Nephron (organoid): ENCODE results near the gene ALK.
A peak's percentile ranks its signal among the peaks of the same experiment; 100 is the strongest.

Source experiments
- H3K27ac Mint-ChIP-seq, 3 experiments: 2 replicates each; pipeline ENCODE4 v1.8.0; 2020; ENCODE audit warnings: mixed read lengths in 3 of 3, mild to moderate bottlenecking in 2 of 3, moderate library complexity in 1 of 3
- H3K27me3 Mint-ChIP-seq: 2 replicates; pipeline ENCODE4 v1.8.0; 2021; ENCODE audit warnings: low read depth, mild to moderate bottlenecking, moderate library complexity, mixed read lengths
- H3K36me3 Mint-ChIP-seq: 2 replicates; pipeline ENCODE4 v1.8.0; 2020; ENCODE audit warnings: low read depth, mixed read lengths
- H3K4me1 Mint-ChIP-seq: 2 replicates; pipeline ENCODE4 v1.8.0; 2020; ENCODE audit warnings: mixed read lengths
- H3K4me3 Mint-ChIP-seq, 3 experiments: 2 replicates each; pipeline ENCODE4 v1.8.0; 2020; ENCODE audit warnings: mild to moderate bottlenecking in 3 of 3, mixed read lengths in 3 of 3, moderate library complexity in 2 of 3
- H3K9me3 Mint-ChIP-seq: 2 replicates; pipeline ENCODE4 v1.8.0; 2020; ENCODE audit warnings: mixed read lengths
- TF ChIP-seq, protein P1 (sequence below), 3 experiments: fragments of 200-600 bp; sonication (generic); IDR thresholded peaks; one replicate each; pipeline ENCODE4 v1.5.0; 2021; ENCODE audit warnings: antibody characterized with exemption in 3 of 3; ENCODE audit not compliant: unreplicated experiment in 3 of 3

ALK gene

DNA sequence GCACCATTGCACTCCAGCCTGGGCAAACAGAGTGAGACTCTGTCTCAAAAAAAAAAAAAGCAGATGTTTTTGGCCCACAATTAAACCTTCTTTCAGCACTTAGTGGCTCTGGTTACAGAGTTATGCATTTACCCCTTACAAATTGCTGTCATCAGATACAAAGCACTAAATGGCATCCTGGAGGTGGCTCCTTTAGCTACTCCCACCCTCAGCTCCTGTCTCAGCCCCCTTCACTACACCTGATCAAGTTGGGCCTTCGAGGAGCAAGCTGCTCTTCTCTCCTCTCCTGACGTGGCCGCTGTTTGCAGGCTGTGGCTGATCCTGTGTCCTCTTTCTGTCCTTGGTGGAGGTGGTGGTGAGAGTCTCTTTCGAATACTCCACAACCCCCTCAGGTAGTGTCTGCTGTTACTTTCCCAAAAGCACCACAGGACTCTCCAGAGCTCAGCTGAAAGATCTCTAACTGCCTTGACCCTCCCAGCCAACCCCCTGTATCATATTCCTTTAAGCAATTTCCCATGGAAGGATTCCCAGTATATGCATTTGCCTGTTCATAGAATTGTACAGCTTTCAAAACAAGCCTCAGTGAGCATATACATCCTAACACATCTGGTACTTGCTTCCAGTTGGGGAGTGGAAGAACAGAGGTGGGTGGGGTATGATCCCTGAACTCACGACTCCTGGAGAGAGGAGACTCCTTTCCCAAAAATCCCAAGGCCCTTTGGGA lies 520.3 kb downstream of the ALK start:
- no peaks in the 10 kb centered on the region for H3K36me3 Mint-ChIP-seq
- peak overlapping the region in 1 of 3 experiments; percentile 39 for H3K4me3 Mint-ChIP-seq
- peaks cover 52% of the 10 kb centered on the region for H3K4me1 Mint-ChIP-seq
- H3K27ac Mint-ChIP-seq: peak overlapping the region; percentile 66 to 84 (median 67)
- H3K27me3 Mint-ChIP-seq: peaks cover 22% of the 10 kb centered on the region
- TF ChIP-seq, protein P1, sequence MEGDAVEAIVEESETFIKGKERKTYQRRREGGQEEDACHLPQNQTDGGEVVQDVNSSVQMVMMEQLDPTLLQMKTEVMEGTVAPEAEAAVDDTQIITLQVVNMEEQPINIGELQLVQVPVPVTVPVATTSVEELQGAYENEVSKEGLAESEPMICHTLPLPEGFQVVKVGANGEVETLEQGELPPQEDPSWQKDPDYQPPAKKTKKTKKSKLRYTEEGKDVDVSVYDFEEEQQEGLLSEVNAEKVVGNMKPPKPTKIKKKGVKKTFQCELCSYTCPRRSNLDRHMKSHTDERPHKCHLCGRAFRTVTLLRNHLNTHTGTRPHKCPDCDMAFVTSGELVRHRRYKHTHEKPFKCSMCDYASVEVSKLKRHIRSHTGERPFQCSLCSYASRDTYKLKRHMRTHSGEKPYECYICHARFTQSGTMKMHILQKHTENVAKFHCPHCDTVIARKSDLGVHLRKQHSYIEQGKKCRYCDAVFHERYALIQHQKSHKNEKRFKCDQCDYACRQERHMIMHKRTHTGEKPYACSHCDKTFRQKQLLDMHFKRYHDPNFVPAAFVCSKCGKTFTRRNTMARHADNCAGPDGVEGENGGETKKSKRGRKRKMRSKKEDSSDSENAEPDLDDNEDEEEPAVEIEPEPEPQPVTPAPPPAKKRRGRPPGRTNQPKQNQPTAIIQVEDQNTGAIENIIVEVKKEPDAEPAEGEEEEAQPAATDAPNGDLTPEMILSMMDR (IDR thresholded peaks at IDR 0.05; ENCODE audit: unreplicated experiment in 3 of 3): no peak
- H3K9me3 Mint-ChIP-seq: no peaks in the 10 kb centered on the region

DNA sequence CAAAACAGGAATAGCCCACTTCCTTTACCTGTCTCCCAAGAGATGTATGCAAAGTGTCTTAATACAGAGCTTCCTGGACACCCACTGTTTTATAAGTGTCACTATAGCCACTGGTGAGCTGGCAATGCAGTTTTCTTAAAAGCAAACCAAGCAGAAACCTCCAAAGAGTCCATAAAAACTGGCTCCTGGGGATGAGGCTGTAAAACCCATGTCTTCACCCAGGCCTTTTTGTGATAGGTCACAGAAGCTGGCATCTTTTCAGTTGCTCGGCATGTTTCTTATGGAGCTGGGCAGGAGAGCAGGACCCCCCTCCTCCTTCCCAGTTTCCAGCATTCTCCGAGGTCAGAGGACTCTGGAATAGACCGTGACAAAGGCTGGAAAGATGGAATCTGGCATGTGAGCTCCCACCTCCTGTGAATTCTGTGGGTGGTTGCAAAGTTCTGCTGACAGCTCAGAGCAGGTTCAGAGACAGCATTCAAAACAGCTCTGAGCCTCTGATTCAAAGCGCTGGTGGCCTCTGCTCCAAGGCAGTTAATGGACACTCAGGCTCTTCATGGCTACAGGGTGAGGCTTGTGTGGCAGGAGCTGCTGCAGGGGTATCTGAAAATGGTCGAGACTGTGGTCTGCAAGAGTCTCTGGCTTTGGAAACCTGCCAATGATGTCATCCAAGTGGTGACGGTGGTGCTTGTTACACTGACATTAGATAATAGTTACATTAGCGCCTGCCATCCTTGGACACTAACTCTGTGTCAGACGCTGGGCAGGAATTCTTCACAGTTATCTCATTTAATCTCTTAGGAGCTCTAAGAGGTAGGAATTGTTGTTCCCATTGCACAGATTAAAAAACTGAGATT lies 522.8 kb downstream of the ALK start:
- Mint-ChIP-seq H3K9me3 (no peaks in the 10 kb centered on the region), H3K36me3 (no peaks in the 10 kb centered on the region), H3K4me3 (no peak overlapping the region), H3K27ac (peak overlapping the region in 2 of 3 experiments; percentile 22 to 74), H3K27me3 (peaks cover 14% of the 10 kb centered on the region), H3K4me1 (peaks cover 50% of the 10 kb centered on the region)
- TF ChIP-seq, protein P1 (IDR thresholded peaks at IDR 0.05; ENCODE audit: unreplicated experiment in 3 of 3): no peak

DNA sequence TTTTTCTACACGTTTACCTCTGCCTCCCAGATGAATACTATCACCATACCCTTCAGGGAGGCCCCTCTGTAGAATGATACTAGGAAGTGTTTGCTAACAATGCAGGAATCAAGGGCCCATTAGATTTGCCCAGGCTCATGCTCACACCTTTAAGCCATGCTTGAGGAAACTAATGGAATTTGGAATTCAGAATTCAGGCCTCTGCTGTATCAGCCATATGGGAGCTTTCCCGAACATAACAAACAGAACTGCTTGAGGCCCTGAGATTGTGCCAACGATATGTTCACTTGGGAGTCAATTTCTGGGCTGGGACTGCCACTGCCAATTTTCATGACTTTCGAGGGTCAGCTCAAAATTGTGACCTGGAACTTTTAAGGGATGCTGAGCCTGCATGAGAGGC lies 523.7 kb downstream of the ALK start:
- Mint-ChIP-seq H3K4me1 (peaks cover 57% of the 10 kb centered on the region), H3K4me3 (no peak overlapping the region), H3K36me3 (no peaks in the 10 kb centered on the region), H3K9me3 (no peaks in the 10 kb centered on the region), H3K27me3 (peaks cover 14% of the 10 kb centered on the region), H3K27ac (peak overlapping the region; percentile 37 to 74 (median 60))
- TF ChIP-seq, protein P1 (IDR thresholded peaks at IDR 0.05; ENCODE audit: unreplicated experiment in 3 of 3): no peak

DNA sequence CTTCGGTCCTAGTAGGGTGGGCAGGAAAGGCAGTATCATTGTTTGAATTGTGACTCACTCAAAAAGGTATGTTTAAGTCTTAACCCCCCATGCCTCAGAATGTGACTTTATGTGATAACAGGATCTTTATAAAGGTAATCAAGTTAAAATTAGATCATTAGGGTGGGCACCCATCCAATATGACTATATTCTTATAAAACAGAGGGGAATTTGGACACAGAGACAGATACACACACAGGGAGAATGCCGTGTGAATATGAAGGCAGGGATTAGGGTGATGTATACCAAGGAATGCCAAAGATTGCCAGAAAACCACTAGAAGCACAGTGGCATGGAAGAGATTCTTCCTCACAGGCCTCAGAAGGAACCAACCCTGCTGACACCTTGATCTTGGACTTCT lies 524.3 kb downstream of the ALK start:
- Mint-ChIP-seq H3K9me3 (no peaks in the 10 kb centered on the region), H3K4me3 (no peak overlapping the region), H3K27me3 (peaks cover 9% of the 10 kb centered on the region), H3K27ac (peak overlapping the region in 1 of 3 experiments; percentile 74), H3K4me1 (peaks cover 58% of the 10 kb centered on the region), H3K36me3 (no peaks in the 10 kb centered on the region)
- TF ChIP-seq, protein P1 (IDR thresholded peaks at IDR 0.05; ENCODE audit: unreplicated experiment in 3 of 3): no peak

DNA sequence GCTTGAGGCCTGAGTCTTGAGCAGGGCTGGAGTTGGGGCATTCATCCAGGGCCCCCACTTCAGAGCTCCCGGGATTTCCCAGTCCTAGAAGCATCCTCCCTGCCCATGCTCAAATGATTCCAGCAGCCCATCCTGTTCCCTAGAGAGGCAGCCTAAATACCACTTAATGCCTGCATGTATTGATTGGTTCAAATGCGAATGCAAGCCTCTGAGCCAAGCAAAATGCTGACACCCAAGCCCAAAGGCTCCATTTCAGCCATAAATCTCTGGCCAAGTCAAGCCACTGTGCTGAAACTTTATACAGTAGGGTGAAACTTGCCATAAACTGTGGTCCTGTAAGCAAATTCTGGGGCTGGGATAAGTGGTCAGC lies 526.4 kb downstream of the ALK start:
- H3K4me1 Mint-ChIP-seq: peaks cover 60% of the 10 kb centered on the region
- no peak overlapping the region for H3K27ac Mint-ChIP-seq
- no peaks in the 10 kb centered on the region for H3K36me3 Mint-ChIP-seq
- no peaks in the 10 kb centered on the region for H3K9me3 Mint-ChIP-seq
- H3K4me3 Mint-ChIP-seq: no peak overlapping the region
- TF ChIP-seq, protein P1 (IDR thresholded peaks at IDR 0.05; ENCODE audit: unreplicated experiment in 3 of 3): no peak
- H3K27me3 Mint-ChIP-seq: peaks cover 9% of the 10 kb centered on the region
